HUDEP-2 (cell line): ENCODE results near the gene OXCT1.
A peak's percentile ranks its signal among the peaks of the same experiment; 100 is the strongest.
"Not testable (repeated sequence)": the region's sequence is repeated elsewhere in the genome, so short reads cannot be mapped to it uniquely, and the experiment has no call there.

ENCODE experiments used
- DNase-seq, 76 experiments: peaks; one replicate each; lab custom pipeline; 2025; ENCODE audit not compliant: unreplicated experiment in 76 of 76; lab: John Stamatoyannopoulos, UW

The OXCT1 gene

GRCh38 chr5:41735213-41735612 is 135.0 kb downstream of the OXCT1 start:
- DNase-seq: no peak

GRCh38 chr5:41729381-41729780 is 140.8 kb downstream of the OXCT1 start:
- DNase-seq: not testable (repeated sequence)

GRCh38 chr5:41728281-41728680 is 141.9 kb downstream of the OXCT1 start:
- no peak for DNase-seq

- peak in 3 of 76 experiments; percentile 1 to 5 (median 1) for DNase-seq
Observed at GRCh38 chr5:41722359-41722950, 147.8 kb downstream of the OXCT1 start.

GRCh38 chr5:41721516-41721915 is 148.7 kb downstream of the OXCT1 start:
- DNase-seq: no peak

- DNase-seq: no peak
Observed at GRCh38 chr5:41716382-41716781, 153.8 kb downstream of the OXCT1 start.

- not testable (repeated sequence) for DNase-seq
Observed at GRCh38 chr5:41714446-41714845, 155.8 kb downstream of the OXCT1 start.

GRCh38 chr5:41708604-41708940 is 161.7 kb downstream of the OXCT1 start:
- no peak for DNase-seq

- DNase-seq: peak in 6 of 76 experiments; percentile 1 to 39 (median 9)
Observed at GRCh38 chr5:41707853-41708603, 162.2 kb downstream of the OXCT1 start.

GRCh38 chr5:41695920-41696582 is 174.2 kb downstream of the OXCT1 start:
- peak in 4 of 76 experiments; percentile 2 to 16 (median 4) for DNase-seq

GRCh38 chr5:41686767-41687166 is 183.5 kb downstream of the OXCT1 start:
- DNase-seq: no peak

- DNase-seq: no peak
Observed at GRCh38 chr5:41686191-41686590, 184.0 kb downstream of the OXCT1 start.

- no peak for DNase-seq
Observed at GRCh38 chr5:41683181-41683580, 187.0 kb downstream of the OXCT1 start.

GRCh38 chr5:41682641-41683040 is 187.6 kb downstream of the OXCT1 start:
- no peak for DNase-seq

GRCh38 chr5:41681840-41682239 is 188.4 kb downstream of the OXCT1 start:
- no peak for DNase-seq
